Spleen (tissue), 7 donors: ENCODE results near the gene C1QTNF5.

ENCODE experiments used
- CTCF ChIP-seq, 11 experiments: fragments of 200-600 bp in 7 of 11; fragments of 450-650 bp in 4 of 11; sonication (generic) in 4 of 11; IDR thresholded peaks in 8 of 11; conservative IDR thresholded peaks in 3 of 11; 1 replicate in 7 of 11; 2 replicates in 4 of 11; pipeline versions ENCODE4 v1.4.0 to v1.8.0; 2016 to 2021; ENCODE audit warnings: antibody characterized with exemption in 11 of 11, inconsistent platforms in 4 of 11, mild to moderate bottlenecking in 1 of 11
- POLR2AphosphoS5 ChIP-seq, 3 donors: sonication (generic); formaldehyde crosslinking; IDR thresholded peaks; one replicate each; pipeline ENCODE4 v1.5.1; 2017; ENCODE audit warnings: antibody characterized with exemption in 3 of 3
- donor health status: DM: no; HTN: no; CAD: no; lungs with moderate emphysema.
- donor health status: DM: no; HTN: no; CAD: no.
- donor health status: DM: no; HTN: no; CAD: no.

- TF ChIP-seq CTCF (IDR thresholded peaks at IDR 0.05 in 8 of 11, conservative IDR thresholded peaks at IDR 0.05 in 3 of 11), result no peak
- TF ChIP-seq POLR2AphosphoS5 (IDR thresholded peaks at IDR 0.05), result no peak
Observed at GRCh38 chr11:119350302-119350701, 9.6 kb upstream of the C1QTNF5 start.
